Endodermal cell (in vitro differentiated cells): ENCODE measurements around the gene NUP188. TPM values are rescaled to one million over a fixed set of nuclear protein-coding genes. Genes with fewer than 3 reads are reported as not detected.

Experiments
- DNase-seq: peaks from one replicate; pipeline ENCODE4 v3.0.0-alpha.2; 2017
- H3K27ac ChIP-seq: 2 replicates; pipeline ENCODE4 v1.5.1; 2013; ENCODE audit warnings: mild to moderate bottlenecking, low read depth, low read length, moderate library complexity
- H3K27me3 ChIP-seq: 2 replicates; pipeline ENCODE4 v1.6.1; 2013; ENCODE audit warnings: mild to moderate bottlenecking, low read length, moderate library complexity; ENCODE audit not compliant: insufficient read depth, control insufficient read depth, poor library complexity, severe bottlenecking
- H3K36me3 ChIP-seq: 2 replicates; pipeline ENCODE4 v1.7.0; 2013; ENCODE audit warnings: mild to moderate bottlenecking, low read length, moderate library complexity; ENCODE audit not compliant: control insufficient read depth, insufficient read depth
- H3K4me1 ChIP-seq: one replicate; pipeline ENCODE4 v1.7.0; 2013; ENCODE audit warnings: low read length; ENCODE audit not compliant: control insufficient read depth, insufficient read depth
- H3K4me3 ChIP-seq: 2 replicates; pipeline ENCODE4 v1.5.1; 2013; ENCODE audit warnings: mild to moderate bottlenecking, low read length, moderate library complexity
- H3K9ac ChIP-seq: 2 replicates; pipeline ENCODE4 v1.6.1; 2013; ENCODE audit warnings: mild to moderate bottlenecking, low read length, moderate library complexity; ENCODE audit not compliant: poor library complexity, severe bottlenecking; ENCODE audit errors: extremely low read depth
- H3K9me3 ChIP-seq: 2 replicates; pipeline ENCODE4 v1.6.1; 2013; ENCODE audit warnings: mild to moderate bottlenecking, low read length, moderate library complexity; ENCODE audit not compliant: control insufficient read depth
- H3K27ac Mint-ChIP-seq: 2 replicates; pipeline ENCODE4 v1.8.0; 2020; ENCODE audit warnings: mixed read lengths
- H3K27me3 Mint-ChIP-seq: 2 replicates; pipeline ENCODE4 v1.8.0; 2021; ENCODE audit warnings: mild to moderate bottlenecking, mixed read lengths; ENCODE audit not compliant: insufficient read depth
- H3K36me3 Mint-ChIP-seq: 2 replicates; pipeline ENCODE4 v1.8.0; 2020; ENCODE audit warnings: low read depth, mixed read lengths
- H3K4me1 Mint-ChIP-seq: 2 replicates; pipeline ENCODE4 v1.8.0; 2020; ENCODE audit warnings: mixed read lengths
- H3K4me3 Mint-ChIP-seq: 2 replicates; pipeline ENCODE4 v1.8.0; 2020; ENCODE audit warnings: mild to moderate bottlenecking, moderate library complexity, mixed read lengths
- H3K9me3 Mint-ChIP-seq: 2 replicates; pipeline ENCODE4 v1.8.0; 2020; ENCODE audit warnings: mild to moderate bottlenecking, mixed read lengths
- CTCF ChIP-seq: fragments of 200-600 bp; sonication (generic); conservative IDR thresholded peaks from 2 replicates; pipeline ENCODE4 v1.5.0; 2021; ENCODE audit warnings: antibody characterized with exemption, mild to moderate bottlenecking
- WGBS, 2 experiments: methylation state at CpG; one replicate each; pipeline versions ENCODE4 v1.1.5 to v1.1.7; 2013; ENCODE audit warnings: missing lambda C conversion rate in 2 of 2, mixed read lengths in 1 of 2; ENCODE audit not compliant: insufficient coverage in 1 of 2, insufficient read length in 1 of 2; 5-methylcytosine and 5-hydroxymethylcytosine counted together
- total RNA-seq, 2 donors: library from RNA; stranded (reverse); fragmentation: NEBNext Ultra II Directional in 1 of 2; extraction: Animal tissue kit (Norgen Biotek cat#: 25700) in 1 of 2; gene quantifications; 2 replicates in 1 of 2; 3 replicates in 1 of 2; pipeline ENCODE4 v1.2.1, GENCODE V29; 2021

The NUP188 gene
- total RNA-seq, 2 donors from 2014 or later, result 89.8 to 94.8 TPM

DNA sequence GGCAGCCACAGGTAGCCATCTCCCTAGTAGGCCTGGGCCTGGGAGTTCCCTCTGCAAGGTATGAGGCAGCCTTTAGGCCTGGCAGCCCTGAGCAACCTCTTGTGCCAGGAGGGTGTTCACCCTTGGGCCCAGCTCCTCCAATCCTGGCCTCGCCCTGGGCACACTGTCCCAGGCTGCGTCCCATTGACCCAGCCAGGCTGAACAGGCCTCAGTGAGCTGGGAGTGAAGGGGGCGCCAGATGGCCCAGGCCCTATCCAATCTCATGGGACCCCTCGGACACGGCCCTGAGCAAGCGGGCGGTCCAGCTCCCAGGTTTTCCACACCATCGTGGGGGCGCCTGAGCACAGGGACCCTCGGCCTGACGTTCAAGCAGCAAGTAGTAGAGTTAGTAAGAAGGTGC lies 66.2 kb downstream of the NUP188 start:
- TF ChIP-seq CTCF, result no peak
- no peak overlapping the region for H3K9ac ChIP-seq
- no peaks in the 10 kb centered on the region for H3K4me1 ChIP-seq
- Mint-ChIP-seq H3K4me1 (no peaks in the 10 kb centered on the region), H3K4me3 (no peak overlapping the region), H3K27me3 (no peaks in the 10 kb centered on the region), H3K27ac (no peak overlapping the region), H3K9me3 (no peaks in the 10 kb centered on the region), H3K36me3 (peaks cover 35% of the 10 kb centered on the region)
- 86 to 95% methylated on average over 9 to 11 of the region's 11 CpGs for WGBS, 2 experiments
- no peak for DNase-seq
- H3K36me3 ChIP-seq, result peaks cover 29% of the 10 kb centered on the region
- no peaks in the 10 kb centered on the region for H3K9me3 ChIP-seq
- no peak overlapping the region for H3K27ac ChIP-seq
- H3K4me3 ChIP-seq, result no peak overlapping the region
- H3K27me3 ChIP-seq, result no peaks in the 10 kb centered on the region

DNA sequence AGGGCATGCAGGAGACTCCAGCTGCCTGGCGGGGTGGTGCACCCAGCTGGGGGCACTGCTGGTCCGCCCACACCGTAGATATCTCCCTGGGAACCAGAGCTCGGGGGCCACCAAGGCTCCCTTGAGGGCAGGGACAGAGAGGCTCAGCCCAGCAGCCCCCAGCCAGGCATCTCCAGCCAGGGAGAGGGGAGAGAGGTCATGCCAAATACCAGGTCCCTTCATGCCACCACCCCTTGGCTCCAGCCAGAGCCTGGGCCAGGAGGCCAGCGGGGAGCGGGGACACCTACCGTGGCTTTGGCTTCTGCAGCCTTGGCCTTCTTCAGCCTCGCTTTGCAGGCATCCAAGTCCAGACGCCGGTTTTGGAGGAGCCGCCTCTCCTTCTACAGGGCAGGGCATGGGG lies 66.6 kb downstream of the NUP188 start:
- H3K9me3 Mint-ChIP-seq, result no peaks in the 10 kb centered on the region
- no peaks in the 10 kb centered on the region for H3K4me1 ChIP-seq
- TF ChIP-seq CTCF, result no peak
- H3K36me3 Mint-ChIP-seq, result peaks cover 39% of the 10 kb centered on the region
- no peak overlapping the region for H3K27ac ChIP-seq
- 94 to 100% methylated on average over 3 to 11 of the region's 11 CpGs for WGBS, 2 experiments
- no peaks in the 10 kb centered on the region for H3K27me3 ChIP-seq
- no peak overlapping the region for H3K27ac Mint-ChIP-seq
- DNase-seq, result no peak
- no peaks in the 10 kb centered on the region for H3K9me3 ChIP-seq
- H3K4me1 Mint-ChIP-seq, result no peaks in the 10 kb centered on the region
- H3K9ac ChIP-seq, result no peak overlapping the region
- H3K4me3 Mint-ChIP-seq, result no peak overlapping the region
- H3K27me3 Mint-ChIP-seq, result no peaks in the 10 kb centered on the region
- peaks cover 29% of the 10 kb centered on the region for H3K36me3 ChIP-seq
- no peak overlapping the region for H3K4me3 ChIP-seq

- Mint-ChIP-seq H3K27me3 (no peaks in the 10 kb centered on the region), H3K9me3 (no peaks in the 10 kb centered on the region), H3K4me1 (no peaks in the 10 kb centered on the region), H3K27ac (no peak overlapping the region), H3K4me3 (no peak overlapping the region), H3K36me3 (peaks cover 40% of the 10 kb centered on the region)
- Histone ChIP-seq H3K9ac (no peak overlapping the region), H3K27ac (no peak overlapping the region), H3K27me3 (no peaks in the 10 kb centered on the region), H3K36me3 (peaks cover 29% of the 10 kb centered on the region), H3K4me3 (no peak overlapping the region), H3K4me1 (no peaks in the 10 kb centered on the region), H3K9me3 (no peaks in the 10 kb centered on the region)
- no peak for DNase-seq
- TF ChIP-seq CTCF, result no peak
- 87 to 97% methylated on average over 7 to 8 of the region's 8 CpGs for WGBS, 2 experiments
Observed at GRCh38 chr9:129014608-129015007, 67.1 kb downstream of the NUP188 start.
